Epithelial cell of proximal tubule (primary cell): Measurements from ENCODE around the gene TSPAN18. TPM values are rescaled to one million over a fixed set of nuclear protein-coding genes. Genes with fewer than 3 reads are reported as not detected.
A peak's percentile ranks its signal among the peaks of the same experiment; 100 is the strongest.

Experiments
- DNase-seq: peaks from one replicate; pipeline ENCODE4 v3.0.0-alpha.2; 2011; ENCODE audit warnings: low read depth
- H3K4me3 ChIP-seq: 2 replicates; pipeline ENCODE4 v1.5.1; 2011; ENCODE audit warnings: low read depth, mild to moderate bottlenecking, low read length
- total RNA-seq: library from RNA; depleted of rRNA; stranded (reverse); fragments of >200 nt; gene quantifications from 2 replicates; pipeline ENCODE4 v1.2.3, GENCODE V29; 2015
- TF ChIP-seq, protein P1 (sequence below): conservative IDR thresholded peaks from 2 replicates; pipeline ENCODE4 v1.5.1; 2012; ENCODE audit warnings: low read depth, mild to moderate bottlenecking, low read length

The TSPAN18 gene
- total RNA-seq, 1 donor from 2014 or later = 1.6 TPM

DNA sequence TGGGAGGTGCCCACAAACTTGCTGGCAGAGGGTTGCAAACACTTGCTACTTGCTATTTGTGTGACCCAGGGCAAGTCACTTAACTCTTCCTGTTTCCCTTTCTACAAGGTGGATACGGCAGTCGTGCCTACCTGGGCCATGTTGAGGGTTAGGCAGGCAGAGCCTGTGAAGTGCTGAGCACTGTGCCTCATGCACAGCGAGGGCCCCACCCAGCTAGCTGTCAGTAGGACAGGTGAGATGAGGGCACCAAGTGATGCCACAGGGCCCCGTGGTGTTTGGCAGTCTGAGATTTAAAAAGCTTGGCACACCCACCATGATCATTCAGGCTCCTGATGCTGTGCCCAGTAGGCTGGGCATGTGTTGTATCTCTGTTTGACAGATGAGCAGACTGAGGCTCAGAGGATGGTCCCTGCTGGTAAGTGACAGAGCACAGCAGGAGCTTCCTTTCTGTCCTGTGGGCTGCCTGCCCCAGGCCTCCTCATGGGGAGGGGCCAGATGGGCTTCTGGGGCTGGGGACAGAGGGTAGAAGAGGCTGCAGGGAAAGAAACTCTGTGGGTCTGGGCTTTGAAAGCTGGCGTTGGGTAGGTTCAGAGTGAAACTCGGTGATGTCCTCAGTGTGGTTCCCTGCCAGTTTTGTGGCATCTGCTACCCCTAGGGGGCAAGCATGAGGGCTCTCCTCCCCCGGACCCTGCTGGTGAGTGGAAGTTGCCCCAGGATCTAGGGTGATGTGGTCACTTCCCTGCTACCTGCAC, 59.3 kb downstream of the TSPAN18 start:
- TF ChIP-seq, protein P1, sequence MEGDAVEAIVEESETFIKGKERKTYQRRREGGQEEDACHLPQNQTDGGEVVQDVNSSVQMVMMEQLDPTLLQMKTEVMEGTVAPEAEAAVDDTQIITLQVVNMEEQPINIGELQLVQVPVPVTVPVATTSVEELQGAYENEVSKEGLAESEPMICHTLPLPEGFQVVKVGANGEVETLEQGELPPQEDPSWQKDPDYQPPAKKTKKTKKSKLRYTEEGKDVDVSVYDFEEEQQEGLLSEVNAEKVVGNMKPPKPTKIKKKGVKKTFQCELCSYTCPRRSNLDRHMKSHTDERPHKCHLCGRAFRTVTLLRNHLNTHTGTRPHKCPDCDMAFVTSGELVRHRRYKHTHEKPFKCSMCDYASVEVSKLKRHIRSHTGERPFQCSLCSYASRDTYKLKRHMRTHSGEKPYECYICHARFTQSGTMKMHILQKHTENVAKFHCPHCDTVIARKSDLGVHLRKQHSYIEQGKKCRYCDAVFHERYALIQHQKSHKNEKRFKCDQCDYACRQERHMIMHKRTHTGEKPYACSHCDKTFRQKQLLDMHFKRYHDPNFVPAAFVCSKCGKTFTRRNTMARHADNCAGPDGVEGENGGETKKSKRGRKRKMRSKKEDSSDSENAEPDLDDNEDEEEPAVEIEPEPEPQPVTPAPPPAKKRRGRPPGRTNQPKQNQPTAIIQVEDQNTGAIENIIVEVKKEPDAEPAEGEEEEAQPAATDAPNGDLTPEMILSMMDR = peak; percentile 36
- no peak overlapping the region for H3K4me3 ChIP-seq
- no peak for DNase-seq

DNA sequence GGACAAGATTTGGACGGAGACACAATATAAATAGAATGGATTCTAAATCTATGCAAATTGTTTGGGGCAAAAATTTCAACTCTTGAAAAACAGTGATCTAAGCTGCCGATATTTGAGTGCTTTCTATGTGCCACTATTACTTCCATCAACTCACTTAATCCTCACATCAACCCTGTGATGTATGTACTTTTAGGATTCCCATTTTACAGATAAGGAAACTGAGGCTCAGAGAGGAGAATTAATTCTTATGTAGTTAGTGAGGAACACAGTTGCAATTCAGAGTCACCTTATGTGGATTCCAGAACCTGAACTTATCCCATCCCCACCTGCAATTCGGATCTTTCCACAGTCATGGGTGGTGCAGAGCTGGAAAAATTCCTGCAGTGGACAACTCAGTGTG, 60.3 kb downstream of the TSPAN18 start:
- H3K4me3 ChIP-seq = no peak overlapping the region
- no peak for DNase-seq
- TF ChIP-seq, protein P1 = no peak

DNA sequence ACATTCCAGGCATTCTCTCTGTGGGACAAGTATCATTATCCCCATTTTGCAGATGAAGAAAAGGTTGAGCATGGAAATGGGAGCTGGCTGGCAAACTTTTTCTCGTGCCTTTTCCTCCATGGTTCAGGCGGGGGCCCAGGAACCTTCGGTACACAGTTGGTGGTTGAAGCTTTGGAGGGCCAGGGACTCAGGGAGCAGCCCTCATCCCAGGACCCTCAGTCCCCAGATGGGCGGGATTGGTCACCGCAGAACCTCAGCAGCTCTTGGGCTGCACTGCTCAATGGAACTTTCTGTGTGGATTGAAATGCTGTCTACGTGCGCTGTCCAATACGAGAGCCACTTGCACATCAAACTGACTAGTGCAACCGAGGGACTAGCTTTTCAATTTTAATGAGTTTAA, 61.2 kb downstream of the TSPAN18 start:
- no peak overlapping the region for H3K4me3 ChIP-seq
- DNase-seq = no peak
- TF ChIP-seq, protein P1 = no peak

DNA sequence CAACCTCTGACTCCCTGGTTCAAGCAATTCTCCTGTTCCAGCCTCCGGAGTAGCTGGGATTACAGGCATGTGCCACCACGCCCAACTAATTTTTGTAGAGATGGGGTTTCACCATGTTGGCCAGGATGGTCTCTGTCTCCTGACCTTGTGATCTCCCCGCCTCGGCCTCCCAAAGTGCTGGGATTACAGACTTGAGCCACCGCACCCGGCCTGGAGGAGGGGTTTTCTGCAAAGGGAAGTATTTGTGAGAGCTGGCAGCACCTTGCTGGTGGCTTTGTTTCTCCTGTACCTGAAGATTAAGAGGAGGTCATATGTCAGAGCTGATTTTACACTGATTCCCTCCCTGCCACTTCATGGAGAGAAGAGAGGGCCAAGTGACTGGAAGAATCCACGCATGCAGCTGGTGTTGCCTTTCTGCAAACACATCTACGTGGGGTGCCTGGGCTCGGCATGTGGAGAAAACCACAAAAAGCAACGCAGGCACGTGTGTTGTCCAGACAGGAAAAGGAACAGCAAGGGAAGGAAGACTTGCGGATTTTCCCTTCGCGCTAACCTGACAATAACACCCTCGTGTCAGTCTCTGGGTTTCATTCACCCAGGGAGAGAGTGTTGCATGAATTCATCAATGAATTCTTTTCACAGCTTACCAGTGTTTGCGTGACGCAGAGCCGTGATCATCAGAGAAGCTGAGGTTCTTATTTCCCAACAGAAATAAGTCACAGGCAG, 61.9 kb downstream of the TSPAN18 start:
- TF ChIP-seq, protein P1 = no peak
- DNase-seq = no peak

DNA sequence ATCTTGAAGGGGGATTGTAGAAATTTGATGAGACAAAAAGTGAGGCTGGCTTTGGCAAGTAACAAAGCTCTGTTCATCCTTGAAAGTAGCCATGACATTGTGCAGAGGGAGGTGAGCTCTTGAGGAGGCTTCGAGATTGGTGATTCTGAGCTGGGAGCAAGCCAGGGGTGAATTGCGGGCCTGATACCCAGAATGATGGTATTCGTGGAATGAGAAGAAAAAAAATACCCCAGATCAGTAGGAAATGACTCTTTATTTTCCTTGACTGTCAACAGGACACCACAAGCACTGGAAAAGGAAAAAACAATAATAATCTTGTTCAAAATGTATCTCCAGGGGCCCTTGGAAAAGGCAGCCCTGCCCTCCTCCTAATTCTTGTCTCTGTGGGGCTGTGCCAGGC, 62.7 kb downstream of the TSPAN18 start:
- TF ChIP-seq, protein P1 = no peak

More for the DNA sequence above, 61.9 kb downstream of the TSPAN18 start:
- H3K4me3 ChIP-seq = no peak overlapping the region

DNA sequence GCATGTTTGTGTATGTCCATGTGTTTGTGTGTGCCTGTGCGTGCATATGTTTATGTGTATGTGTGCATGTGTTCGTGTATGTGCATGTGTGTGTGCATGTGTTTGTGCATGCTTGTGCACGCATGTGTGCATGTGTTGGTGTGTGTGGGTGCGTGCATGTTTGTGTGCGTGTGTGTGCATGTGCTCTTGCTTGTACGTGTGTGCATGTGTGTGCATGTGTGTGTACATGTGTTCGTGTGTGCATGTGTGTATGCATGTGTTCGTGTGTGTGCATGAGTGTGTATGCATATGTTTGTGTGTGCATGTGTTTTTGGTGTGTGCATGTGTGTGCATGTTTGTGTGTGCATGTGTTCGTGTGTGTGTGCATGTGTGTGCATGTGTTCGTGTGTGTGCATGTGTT, 63.4 kb downstream of the TSPAN18 start:
- H3K4me3 ChIP-seq = no peak overlapping the region
- TF ChIP-seq, protein P1 = no peak
- DNase-seq = no peak

More for the DNA sequence above, 62.7 kb downstream of the TSPAN18 start:
- DNase-seq = no peak
- no peak overlapping the region for H3K4me3 ChIP-seq
